GM18867 (cell line): Measurements from ENCODE around the gene HMGB1.
A peak's percentile ranks its signal among the peaks of the same experiment; 100 is the strongest.

ENCODE experiments used
- ATAC-seq: cut with Tn5 transposase; IDR thresholded peaks from one replicate; pipeline ENCODE4 v1.9.1; 2021; ENCODE audit warnings: mild to moderate bottlenecking, moderate library complexity; ENCODE audit not compliant: unreplicated experiment

The HMGB1 gene

DNA sequence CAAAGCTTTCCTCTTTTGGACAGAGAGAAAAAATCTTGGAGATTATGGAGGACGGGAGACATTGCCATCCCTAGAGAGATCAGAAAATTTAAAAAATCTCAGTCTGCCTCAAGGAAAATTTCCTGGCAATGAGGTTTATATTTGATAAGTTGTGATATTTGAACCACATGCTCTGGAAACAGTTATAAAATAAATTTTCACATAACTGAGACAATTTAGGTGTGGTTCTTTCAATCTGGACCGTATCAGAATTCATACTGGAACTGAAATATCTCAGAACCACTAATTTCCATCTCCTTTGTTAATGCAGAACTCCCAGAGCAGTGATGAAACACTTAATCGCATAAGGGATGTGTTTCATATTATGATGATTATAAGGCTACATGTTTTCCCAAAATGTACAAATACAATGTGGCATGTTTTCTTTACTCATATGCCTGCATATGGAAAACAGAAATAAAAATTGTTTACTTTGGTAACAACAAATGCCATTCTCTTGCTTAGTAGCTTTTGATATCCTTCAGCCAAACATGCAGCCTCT, 29.8 kb downstream of the HMGB1 start:
- ATAC-seq, result no peak

DNA sequence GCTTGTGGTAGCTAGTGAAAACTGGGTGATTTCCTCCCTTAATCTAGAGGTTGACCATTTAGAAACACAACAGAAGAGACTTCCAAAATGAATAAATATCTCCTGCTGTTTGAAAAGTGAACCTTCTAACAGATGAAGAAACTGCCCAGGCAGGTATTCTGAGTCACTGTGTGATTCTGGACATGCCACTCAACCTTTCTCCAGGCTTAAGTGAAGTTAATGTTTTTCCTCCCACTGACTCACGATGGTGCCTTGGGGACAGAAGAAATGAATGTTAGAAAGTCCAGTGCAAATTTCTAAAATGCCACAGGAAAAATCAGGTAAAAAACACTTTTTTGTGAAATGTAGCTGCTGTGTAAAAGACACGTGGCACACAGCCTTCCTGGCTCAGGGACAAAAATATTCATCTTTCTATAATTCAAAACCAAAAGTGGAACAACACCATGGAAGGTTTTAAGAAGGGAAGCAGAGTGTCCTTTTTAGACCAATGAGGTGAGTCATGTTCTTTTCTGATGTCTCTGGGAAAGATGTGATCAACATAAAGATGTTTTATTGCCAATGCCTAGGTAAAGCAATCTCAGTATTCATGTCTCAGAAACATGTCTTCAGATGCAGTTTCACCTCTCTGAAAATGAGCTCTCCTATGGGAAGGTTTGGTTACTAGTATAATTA, 34.3 kb downstream of the HMGB1 start:
- no peak for ATAC-seq

DNA sequence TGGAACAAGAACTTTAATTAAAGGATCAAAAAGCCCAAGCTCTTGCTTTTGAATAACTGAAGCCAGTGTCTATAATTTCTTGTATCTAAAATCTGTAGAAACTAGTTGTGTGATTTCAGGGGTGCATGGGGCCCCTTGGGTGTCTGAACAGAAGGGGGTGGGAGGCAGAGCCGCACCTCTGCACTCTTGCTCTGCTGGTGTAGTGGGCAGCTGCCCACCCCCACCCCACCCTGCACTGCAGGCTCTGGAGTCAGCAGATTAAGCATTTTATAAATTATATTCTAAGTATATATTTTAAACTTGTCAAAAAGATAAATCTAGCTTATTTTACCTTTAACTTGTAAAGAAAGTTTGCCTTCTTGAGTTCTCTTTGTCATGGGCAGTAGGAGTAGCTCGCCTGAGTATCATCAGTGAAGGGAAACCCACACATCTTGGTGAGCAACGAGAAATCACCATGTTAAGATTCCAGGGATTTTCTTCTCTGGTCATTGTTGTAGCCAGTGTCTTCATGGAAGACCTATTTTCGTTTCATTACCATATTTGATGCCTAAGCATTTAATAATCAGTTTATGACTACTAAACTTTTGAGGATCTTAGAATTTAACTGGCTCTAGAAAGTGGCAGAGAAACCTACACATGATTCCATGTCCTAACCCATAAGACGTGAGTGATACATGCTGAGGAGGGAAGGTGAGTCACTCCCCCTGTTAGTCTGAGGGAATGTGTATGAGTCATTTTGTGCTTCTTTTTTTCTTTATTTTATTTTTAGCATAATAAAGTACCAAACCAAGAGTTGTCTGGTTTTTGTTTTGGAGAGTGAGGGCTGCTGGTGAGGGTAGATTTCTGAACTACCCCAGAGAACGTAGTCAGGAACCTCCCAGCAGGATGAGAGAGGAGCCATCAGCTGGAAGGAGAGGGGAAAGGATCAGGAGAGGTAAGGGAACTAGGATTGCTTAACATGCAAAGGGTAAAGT, 35.7 kb downstream of the HMGB1 start:
- peak; percentile 72 for ATAC-seq

DNA sequence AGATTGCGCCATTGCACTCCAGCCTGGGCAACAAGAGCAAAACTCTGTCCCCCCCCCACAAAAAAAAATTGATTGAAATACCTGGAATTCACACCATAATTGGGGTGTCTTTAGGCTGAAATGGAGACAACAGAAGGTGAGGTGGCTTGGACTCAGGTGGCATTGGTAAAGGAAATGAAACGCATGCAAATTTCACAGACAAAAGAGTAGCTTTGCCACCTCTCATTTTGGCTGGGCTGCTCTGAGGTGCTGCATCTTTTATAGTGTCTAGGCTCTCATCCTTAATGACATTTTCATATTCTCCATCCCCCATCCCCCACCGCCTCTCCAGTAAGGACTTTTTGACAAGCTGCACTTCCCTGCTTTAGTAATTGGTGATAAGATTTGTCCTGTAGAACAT, 36.5 kb downstream of the HMGB1 start:
- no peak for ATAC-seq

DNA sequence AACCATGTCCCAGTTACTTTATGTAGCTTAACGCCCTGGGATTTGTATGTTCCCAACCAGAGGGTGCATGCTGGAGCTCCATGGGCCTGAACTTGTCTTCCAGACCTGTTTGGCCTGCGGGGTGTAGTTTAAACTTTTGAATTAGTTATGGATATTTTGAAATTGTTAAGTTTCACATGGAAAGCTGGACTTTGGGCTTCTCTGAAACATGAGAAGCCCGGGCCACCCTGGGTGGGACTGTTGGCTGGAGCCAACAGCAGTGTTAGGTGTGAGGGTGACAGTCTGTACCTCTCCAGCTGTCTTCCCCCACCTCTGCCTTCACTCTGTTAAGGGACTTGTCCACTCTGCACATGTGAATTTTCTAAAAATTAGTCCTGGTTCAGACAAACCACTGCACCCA, 41.8 kb downstream of the HMGB1 start:
- ATAC-seq, result no peak

DNA sequence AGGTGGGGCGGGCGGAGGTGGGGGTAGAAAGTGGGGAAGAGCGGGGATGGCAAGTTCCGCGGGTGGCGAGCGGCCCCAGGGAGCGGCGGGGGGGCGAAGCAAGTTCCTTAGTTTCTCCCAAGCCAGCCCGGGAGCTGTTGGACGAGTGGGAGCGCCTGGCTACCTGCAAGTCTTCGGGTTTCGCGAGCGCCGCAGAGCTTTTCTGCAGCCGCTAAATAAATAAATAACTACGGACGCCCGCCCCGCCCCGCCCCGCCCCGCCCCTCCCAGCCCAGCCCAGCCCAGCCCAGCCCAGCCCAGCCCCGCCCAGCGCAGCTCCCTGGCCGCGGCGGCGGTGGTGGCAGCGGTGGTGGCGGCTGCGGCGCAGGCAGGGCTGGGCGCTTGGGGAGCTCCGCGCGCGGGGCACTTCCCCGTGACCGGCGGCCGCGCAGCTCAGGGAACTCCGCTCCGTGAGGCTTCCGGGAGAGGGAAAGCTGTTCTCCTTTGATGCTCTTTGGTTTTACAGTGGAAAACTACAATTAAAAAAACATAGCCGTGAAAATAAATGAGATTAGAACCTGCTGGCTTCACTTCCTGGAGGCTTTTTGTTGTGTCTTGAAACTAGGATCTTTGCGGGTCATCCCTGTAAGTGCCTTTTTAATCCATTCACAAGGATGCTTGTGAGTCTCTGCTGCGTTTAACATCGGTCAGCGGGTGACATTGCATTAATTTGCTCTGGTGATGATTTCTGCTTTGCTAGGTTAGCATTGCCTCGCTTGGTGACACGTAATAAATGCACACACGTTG, 43.5 kb downstream of the HMGB1 start, which contains the start of gene UBE2L5:
Gene UBE2L5, plus strand, starts transcription at position 440 of the 786 bp plus-strand sequence. CDS start 5,498 bp downstream, outside the sequence.
- peak; percentile 82 for ATAC-seq

DNA sequence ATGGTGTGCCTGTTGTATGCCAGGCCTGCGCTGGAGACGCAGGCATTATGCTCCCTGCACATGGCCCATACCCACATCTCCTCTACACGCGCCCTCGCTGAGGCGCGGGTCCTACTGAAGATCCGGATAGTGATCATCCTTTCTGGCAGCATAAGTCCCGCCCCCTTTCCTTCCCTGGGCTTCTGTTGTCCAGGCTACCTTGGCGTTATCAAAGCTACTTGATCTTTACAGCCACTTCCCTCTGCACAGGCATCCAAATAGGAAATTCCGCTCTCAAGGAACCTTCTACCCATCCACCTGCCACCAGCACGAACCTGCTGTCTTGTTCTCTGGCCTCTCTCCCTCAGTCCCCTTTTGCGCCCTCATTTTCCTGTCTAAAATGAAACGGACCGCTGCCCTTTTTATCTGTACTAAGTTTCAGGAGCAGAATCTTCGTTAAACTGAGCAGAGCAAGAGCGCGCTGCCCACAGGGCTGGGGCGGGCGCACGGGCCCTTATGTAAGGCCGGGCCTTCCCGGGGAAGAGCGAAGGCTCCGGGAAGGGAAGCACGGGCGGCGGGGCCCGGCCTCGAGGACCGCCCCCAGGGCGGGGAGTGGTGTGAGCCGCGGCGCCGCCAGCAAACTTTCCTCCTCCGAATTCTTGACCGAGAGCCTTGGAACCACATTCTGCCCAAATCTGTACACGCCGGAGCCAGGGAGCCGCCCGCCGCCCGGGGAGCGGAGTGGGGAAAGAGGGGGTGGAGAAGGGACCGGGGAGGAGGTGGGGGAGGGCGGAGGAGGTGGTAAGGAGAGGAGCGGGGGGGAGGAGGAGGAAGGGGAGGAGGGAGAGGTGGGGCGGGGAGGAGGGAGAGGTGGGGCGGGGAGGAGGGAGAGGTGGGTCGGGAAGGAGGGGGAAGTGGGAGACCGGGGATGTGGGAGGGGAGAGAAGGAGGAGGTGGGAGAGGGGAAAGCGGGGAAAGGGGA, 44.4 kb downstream of the HMGB1 start:
- ATAC-seq, result peak; percentile 32

DNA sequence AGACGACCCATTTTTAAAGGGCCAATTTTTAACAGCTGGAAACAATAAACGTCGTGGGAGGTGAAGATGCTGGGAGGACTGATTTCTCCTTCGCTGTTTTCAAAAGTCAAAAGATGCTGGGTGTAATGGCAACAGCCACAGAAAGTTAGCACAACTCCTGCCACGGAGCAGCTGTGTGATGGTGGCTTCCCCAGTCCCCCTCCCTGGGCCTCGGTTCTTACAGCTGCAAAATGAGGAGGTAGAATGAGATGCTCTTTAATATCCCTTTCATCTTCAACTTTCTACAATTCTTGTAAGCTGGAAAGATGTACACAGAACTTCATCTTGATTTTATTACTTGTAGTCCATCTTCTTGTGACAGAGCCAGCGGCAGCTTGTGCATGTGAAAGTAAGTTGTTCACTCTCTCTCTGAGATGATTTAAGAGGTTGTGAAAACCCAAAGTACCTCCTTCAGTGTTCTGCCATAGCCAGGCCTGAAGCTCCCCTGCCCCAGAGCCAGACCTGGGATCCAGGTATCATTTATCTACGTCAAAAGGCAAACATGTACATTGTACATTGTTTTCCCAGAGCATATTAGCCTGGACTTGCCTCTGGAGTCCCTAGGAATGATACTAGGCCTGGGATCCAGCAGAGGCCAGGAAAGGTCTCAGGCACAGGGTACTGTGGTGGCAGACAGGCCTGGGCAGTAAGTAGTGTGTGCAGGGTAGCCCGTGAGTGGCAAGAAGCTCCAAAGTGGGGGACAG, 46.8 kb downstream of the HMGB1 start:
- no peak for ATAC-seq

DNA sequence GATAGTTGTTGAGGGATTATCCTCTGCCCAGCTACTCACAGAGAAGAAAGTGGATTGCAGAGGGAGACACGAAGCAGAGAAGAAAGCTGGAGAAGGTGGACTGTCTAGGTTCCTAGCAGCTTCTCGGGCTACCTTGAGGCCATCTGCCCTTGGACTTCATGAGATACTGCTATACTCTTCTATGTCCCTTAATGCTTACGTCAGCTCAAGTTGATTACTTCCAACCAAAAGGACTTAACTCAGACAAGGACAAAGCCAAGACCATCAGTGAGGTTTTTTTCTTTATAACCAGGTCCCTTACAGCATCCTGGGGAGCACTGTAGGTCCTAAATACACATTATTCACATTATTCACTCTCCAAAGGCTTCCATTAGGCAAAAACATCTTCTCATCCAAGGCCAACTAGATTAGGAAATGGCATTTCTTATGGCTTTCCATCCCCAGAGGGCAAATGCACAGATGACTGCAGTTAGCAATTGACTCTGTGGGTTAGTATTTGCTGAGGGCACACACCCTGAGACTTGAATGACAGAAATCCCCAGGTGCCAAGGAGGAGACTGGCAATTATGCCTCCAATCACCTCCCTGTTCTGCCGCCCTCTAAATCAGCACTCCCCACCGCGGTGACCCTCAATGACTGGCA, 47.5 kb downstream of the HMGB1 start:
- no peak for ATAC-seq

DNA sequence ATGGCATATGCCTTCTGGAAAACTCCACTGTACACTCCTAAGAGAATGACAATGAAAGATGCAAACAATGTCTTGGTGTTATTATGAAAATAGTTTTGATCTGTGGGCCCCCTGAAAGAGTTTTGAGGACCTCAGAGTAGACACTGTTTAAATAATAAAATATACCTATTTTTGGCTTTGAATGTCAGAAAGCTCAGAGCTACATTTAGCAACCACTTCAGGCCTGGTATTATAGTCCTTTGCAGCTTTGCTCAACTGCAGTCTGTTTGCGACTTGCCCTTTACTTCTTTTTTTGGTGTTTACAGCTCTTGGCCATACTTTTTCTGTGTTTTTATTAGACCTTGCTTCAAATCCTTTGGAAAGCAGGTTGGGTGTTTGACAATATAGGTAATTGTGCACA, 49.3 kb downstream of the HMGB1 start:
- no peak for ATAC-seq

DNA sequence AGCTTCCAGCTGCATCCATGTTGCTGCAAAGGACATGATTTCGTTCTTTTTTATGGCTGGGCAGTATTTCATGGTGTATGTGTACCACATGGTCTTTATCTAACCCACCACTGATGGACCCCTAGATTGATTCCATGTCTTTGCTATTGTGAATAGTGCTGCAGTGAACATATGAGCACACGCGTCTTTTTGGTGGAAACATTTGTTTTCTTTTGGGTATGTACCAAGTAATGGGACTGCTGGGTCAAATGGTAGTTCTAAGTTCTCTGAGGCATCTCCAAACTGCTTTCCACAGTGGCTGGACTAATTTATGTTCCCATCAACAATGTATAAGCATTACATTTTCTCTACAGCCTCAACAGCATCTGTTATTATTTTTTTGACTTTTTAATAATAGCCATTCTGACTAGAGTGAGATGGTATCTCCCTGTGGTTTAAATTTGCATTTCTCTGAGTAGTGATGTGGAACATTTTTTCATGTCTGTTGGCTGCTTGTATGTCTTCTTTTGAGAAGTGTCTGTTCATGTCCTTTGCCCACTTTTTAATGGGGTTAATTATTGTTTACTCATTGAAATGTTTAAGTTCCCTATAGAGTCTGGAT, 50.2 kb downstream of the HMGB1 start:
- ATAC-seq, result peak; percentile 84

DNA sequence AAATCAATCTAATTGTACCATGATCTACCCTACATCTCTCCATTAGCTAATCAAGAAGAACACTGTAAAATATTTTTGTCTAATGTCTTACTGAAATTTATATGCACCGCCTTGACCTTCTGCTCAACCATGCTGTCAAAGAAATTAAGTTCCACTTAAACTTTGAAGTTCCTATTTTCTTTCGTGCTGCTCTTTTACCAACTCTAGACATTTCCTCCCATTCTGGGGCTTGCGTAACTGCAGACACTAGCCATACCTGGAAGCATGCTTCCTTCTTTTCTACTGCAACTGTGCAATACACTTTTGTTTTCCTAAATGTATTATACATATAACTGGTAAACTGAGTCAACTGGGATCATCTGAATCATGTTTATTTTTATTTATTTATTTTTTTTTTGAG, 51.9 kb downstream of the HMGB1 start:
- ATAC-seq, result no peak

DNA sequence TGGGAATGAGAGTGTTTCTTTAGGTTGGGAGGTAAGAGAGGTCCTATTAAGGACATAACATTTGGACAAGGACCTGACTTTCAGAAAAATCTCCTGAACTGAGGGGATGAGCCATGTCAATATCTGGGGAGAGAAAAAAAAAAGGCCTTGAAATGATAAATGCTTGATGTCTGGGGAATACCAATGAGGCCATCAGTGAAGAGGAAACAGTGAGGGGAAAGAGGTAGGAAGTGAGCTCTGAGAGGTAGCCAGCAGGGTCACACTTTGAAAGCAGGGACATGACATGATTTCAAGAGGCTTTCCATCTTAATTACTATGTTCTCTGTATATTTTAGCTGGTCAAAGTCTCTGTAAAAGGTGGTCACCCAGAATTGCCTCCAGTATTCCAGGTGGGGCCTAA, 53.4 kb downstream of the HMGB1 start:
- ATAC-seq, result no peak

DNA sequence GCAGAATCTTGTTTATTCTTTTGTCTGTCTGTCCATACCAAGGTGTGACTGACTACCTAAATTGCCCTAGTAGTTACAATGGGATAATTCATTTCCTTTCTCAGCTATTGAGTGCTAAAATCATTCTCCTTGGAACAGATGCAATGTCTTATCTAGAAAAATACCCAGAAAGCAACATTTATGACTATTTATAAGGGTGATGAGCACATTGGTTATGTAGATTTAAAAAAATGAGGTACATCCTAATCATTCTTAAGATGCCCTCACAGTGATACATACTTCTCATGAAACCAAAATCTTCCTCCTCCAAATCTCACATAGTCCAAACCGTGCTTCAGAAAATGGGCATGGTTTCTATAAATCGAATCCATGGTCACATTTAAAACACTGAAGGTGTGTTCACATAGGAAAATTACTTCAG, 55.0 kb downstream of the HMGB1 start:
- ATAC-seq, result no peak

DNA sequence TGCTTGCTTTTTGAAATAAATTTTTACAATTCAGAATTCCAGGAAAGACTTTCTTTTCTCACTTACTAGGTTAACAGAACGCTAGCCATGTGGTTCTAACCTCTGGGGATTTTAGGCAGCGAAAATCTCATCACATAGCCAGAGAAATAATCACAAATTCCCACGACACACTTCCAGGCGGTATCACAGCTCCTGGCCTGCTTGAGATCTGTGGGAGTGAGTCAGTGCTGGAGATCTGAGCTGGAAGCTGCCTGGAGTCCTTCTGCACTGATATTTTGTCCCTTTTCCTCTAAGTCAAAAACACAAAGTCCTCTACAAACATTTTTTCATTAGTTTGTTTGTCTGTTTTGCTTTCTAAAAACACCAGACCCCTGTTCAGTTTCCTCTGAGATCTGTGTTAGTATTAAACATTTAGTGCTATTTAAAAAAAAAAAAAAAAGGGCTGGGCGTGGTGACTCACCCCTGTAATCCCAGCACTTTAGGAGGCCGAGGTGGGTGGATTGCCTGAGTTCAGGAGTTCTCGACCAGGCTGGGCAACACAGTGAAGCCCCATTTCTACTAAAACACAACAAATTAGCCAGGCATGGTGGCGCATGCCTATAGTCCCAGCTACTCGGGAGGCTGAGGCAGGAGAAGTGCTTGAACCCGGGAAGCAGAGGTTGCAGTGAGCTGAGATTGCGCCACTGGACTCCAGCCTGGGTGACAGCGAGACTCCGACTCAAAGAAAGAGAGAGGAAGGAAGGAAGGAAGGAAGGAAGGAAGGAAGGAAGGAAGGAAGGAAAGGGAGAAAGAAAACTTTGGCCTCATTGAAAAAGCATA, 55.6 kb downstream of the HMGB1 start:
- no peak for ATAC-seq

DNA sequence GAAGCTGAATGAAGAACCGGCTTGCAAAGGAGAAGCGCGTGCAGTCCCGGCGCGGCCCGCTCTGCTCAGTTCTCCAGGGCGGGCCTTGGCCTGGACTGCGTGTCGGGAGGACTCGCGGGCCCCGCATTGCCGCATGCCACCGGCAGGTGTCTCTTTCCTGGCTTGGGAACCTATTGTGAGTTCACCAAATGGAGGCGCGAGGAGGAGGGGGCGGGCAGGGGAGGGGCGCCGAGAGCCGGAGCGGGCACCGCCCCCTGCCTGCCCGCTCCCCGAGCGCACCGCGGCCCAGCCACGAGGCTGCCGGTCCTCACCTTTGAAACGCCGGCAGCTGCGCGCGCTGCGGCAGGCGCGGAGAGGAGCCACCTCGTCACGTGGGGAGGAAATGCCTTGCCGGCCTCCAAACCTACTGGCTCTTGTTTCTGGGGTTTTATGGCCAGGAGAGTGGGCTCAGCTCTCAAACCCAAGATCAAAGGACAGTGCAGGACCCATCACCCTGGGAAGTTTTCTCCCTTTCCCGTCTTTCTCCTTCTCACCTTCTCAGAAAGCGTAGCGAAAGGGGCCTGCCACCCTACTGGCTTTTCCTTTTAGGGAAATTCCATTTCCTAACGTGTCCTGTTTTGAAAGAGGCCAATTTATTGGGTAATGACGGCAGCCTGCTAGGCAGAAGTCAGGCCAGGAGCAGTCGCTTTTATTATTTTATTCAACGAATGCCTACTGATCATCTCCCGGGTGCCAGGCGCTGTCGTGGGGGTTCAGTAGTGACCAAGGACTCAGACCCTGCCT, 57.2 kb downstream of the HMGB1 start:
- peak; percentile 90 for ATAC-seq
